Measurements from ENCODE around the gene HBD.

- TF ChIP-seq CTCF (IDR thresholded peaks at IDR 0.05 in 2 of 3, conservative IDR thresholded peaks at IDR 0.05 in 1 of 3; ENCODE audit: borderline replicate concordance in 1 of 3, insufficient read depth in 1 of 3, low read depth in 2 of 3, low read length in 2 of 3), result no peak
- TF ChIP-seq, protein P1, sequence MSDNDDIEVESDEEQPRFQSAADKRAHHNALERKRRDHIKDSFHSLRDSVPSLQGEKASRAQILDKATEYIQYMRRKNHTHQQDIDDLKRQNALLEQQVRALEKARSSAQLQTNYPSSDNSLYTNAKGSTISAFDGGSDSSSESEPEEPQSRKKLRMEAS (IDR thresholded peaks at IDR 0.05), result no peak
- TF ChIP-seq EZH2 (IDR thresholded peaks at IDR 0.05), result no peak
- TF ChIP-seq YY1 (IDR thresholded peaks at IDR 0.05; ENCODE audit: extremely low read depth, insufficient replicate concordance, low read depth, low read length), result no peak
- no peak for TF ChIP-seq RAD21 (IDR thresholded peaks at IDR 0.05; ENCODE audit: low read depth)
- TF ChIP-seq JUND (IDR thresholded peaks at IDR 0.05), result no peak
- no peak for TF ChIP-seq POLR2A (IDR thresholded peaks at IDR 0.05; ENCODE audit: borderline replicate concordance, extremely low read depth, insufficient read depth, insufficient read length)
- no peak for TF ChIP-seq POLR2AphosphoS5 (IDR thresholded peaks at IDR 0.05; ENCODE audit: low read depth, low read length)
- TF ChIP-seq, protein P2, sequence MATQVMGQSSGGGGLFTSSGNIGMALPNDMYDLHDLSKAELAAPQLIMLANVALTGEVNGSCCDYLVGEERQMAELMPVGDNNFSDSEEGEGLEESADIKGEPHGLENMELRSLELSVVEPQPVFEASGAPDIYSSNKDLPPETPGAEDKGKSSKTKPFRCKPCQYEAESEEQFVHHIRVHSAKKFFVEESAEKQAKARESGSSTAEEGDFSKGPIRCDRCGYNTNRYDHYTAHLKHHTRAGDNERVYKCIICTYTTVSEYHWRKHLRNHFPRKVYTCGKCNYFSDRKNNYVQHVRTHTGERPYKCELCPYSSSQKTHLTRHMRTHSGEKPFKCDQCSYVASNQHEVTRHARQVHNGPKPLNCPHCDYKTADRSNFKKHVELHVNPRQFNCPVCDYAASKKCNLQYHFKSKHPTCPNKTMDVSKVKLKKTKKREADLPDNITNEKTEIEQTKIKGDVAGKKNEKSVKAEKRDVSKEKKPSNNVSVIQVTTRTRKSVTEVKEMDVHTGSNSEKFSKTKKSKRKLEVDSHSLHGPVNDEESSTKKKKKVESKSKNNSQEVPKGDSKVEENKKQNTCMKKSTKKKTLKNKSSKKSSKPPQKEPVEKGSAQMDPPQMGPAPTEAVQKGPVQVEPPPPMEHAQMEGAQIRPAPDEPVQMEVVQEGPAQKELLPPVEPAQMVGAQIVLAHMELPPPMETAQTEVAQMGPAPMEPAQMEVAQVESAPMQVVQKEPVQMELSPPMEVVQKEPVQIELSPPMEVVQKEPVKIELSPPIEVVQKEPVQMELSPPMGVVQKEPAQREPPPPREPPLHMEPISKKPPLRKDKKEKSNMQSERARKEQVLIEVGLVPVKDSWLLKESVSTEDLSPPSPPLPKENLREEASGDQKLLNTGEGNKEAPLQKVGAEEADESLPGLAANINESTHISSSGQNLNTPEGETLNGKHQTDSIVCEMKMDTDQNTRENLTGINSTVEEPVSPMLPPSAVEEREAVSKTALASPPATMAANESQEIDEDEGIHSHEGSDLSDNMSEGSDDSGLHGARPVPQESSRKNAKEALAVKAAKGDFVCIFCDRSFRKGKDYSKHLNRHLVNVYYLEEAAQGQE (IDR thresholded peaks at IDR 0.05; ENCODE audit: low read depth), result no peak
- TF ChIP-seq CBX3 (IDR thresholded peaks at IDR 0.05; ENCODE audit: low read depth), result no peak
- TF ChIP-seq EGR1 (IDR thresholded peaks at IDR 0.05; ENCODE audit: low read depth), result no peak
- TF ChIP-seq, protein P3, sequence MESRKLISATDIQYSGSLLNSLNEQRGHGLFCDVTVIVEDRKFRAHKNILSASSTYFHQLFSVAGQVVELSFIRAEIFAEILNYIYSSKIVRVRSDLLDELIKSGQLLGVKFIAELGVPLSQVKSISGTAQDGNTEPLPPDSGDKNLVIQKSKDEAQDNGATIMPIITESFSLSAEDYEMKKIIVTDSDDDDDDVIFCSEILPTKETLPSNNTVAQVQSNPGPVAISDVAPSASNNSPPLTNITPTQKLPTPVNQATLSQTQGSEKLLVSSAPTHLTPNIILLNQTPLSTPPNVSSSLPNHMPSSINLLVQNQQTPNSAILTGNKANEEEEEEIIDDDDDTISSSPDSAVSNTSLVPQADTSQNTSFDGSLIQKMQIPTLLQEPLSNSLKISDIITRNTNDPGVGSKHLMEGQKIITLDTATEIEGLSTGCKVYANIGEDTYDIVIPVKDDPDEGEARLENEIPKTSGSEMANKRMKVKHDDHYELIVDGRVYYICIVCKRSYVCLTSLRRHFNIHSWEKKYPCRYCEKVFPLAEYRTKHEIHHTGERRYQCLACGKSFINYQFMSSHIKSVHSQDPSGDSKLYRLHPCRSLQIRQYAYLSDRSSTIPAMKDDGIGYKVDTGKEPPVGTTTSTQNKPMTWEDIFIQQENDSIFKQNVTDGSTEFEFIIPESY (IDR thresholded peaks at IDR 0.05; ENCODE audit: extremely low read depth, insufficient replicate concordance, low read length), result no peak
- no peak for TF ChIP-seq SRF (IDR thresholded peaks at IDR 0.05; ENCODE audit: low read depth)
Observed at GRCh38 chr11:5250543-5251204, 16.4 kb upstream of the HBD start.

Data from HCT116 (cell line).